Transverse colon (tissue), 3 donors: ENCODE data around the gene IL21.

Experiments
- CTCF ChIP-seq, 5 experiments: fragments of 200-600 bp in 3 of 5; fragments of 450-650 bp in 2 of 5; sonication (generic) in 3 of 5; IDR thresholded peaks; 1 replicate in 2 of 5; 2 replicates in 3 of 5; pipeline ENCODE4 v1.5.1; 2016 to 2017; ENCODE audit warnings: antibody characterized with exemption in 5 of 5, inconsistent platforms in 3 of 5, mild to moderate bottlenecking in 2 of 5, moderate library complexity in 1 of 5
- POLR2A ChIP-seq: fragments of 450-650 bp; IDR thresholded peaks from one replicate; pipeline ENCODE4 v1.6.1; 2016; ENCODE audit warnings: antibody characterized with exemption, mild to moderate bottlenecking, moderate library complexity

DNA sequence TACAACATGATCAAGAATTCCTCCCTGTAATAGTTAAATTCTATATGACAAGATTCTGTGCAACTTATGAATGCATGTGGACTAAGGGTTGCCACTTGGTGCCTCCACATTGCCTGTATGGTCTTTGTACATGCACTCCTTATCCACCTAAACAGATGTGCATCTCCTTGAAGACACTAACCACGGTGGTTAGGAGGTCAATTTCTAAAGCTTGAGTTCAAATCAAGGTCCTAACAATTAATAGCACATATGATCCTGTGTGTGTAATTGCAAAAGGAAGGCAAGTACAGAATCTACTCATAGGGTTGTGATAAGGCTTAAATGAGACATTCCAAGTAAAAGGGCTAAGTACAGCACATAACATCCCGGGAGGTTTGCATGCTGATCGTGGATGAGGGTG is 1.5 kb upstream of the IL21 start:
- TF ChIP-seq POLR2A = no peak
- TF ChIP-seq CTCF (IDR thresholded peaks at IDR 0.05) = no peak
